Mucosa of stomach (tissue), 1 donor: ENCODE data around the gene CACNA1A.

ENCODE experiments used
- H3K27me3 ChIP-seq: one replicate; pipeline ENCODE4 v1.7.0; 2013; ENCODE audit warnings: mild to moderate bottlenecking, low read length; ENCODE audit not compliant: control insufficient read depth, insufficient read depth
- H3K36me3 ChIP-seq: one replicate; pipeline ENCODE4 v1.7.0; 2013; ENCODE audit warnings: low read length; ENCODE audit not compliant: control insufficient read depth, insufficient read depth
- H3K4me1 ChIP-seq: one replicate; pipeline ENCODE4 v1.7.0; 2013; ENCODE audit warnings: mild to moderate bottlenecking, low read length; ENCODE audit not compliant: control insufficient read depth, insufficient read depth
- H3K4me3 ChIP-seq: one replicate; pipeline ENCODE4 v1.7.0; 2013; ENCODE audit warnings: low read length
- H3K9ac ChIP-seq: one replicate; pipeline ENCODE4 v1.7.0; 2013; ENCODE audit warnings: mild to moderate bottlenecking, low read length, moderate library complexity
- H3K9me3 ChIP-seq: one replicate; pipeline ENCODE4 v1.7.0; 2013; ENCODE audit warnings: mild to moderate bottlenecking, low read length, moderate library complexity; ENCODE audit not compliant: control insufficient read depth
- donor health status: Pancreatic carcinoma.

The CACNA1A gene

GRCh38 chr19:13353625-13354024 is 152.7 kb downstream of the CACNA1A start:
- no peaks in the 10 kb centered on the region for H3K9me3 ChIP-seq
- no peak overlapping the region for H3K4me3 ChIP-seq
- H3K36me3 ChIP-seq = no peaks in the 10 kb centered on the region
- no peak overlapping the region for H3K9ac ChIP-seq
- H3K27me3 ChIP-seq = no peaks in the 10 kb centered on the region
- H3K4me1 ChIP-seq = no peaks in the 10 kb centered on the region

- no peaks in the 10 kb centered on the region for H3K4me1 ChIP-seq
- H3K4me3 ChIP-seq = no peak overlapping the region
- no peaks in the 10 kb centered on the region for H3K36me3 ChIP-seq
- H3K9me3 ChIP-seq = no peaks in the 10 kb centered on the region
- H3K27me3 ChIP-seq = no peaks in the 10 kb centered on the region
- H3K9ac ChIP-seq = no peak overlapping the region
These were observed 155.5 kb downstream of the CACNA1A start for GRCh38 chr19:13350759-13351158.

GRCh38 chr19:13350072-13350471 is 156.2 kb downstream of the CACNA1A start:
- Histone ChIP-seq H3K9ac (no peak overlapping the region), H3K4me3 (no peak overlapping the region), H3K27me3 (no peaks in the 10 kb centered on the region), H3K9me3 (no peaks in the 10 kb centered on the region), H3K36me3 (no peaks in the 10 kb centered on the region), H3K4me1 (no peaks in the 10 kb centered on the region)

- Histone ChIP-seq H3K9ac (no peak overlapping the region), H3K4me1 (no peaks in the 10 kb centered on the region), H3K36me3 (no peaks in the 10 kb centered on the region), H3K9me3 (no peaks in the 10 kb centered on the region), H3K27me3 (no peaks in the 10 kb centered on the region), H3K4me3 (no peak overlapping the region)
These were observed 158.9 kb downstream of the CACNA1A start for GRCh38 chr19:13347367-13347766.

GRCh38 chr19:13343514-13343913 is 162.8 kb downstream of the CACNA1A start:
- Histone ChIP-seq H3K9ac (no peak overlapping the region), H3K4me3 (no peak overlapping the region), H3K27me3 (no peaks in the 10 kb centered on the region)

GRCh38 chr19:13342672-13343071 is 163.6 kb downstream of the CACNA1A start:
- no peaks in the 10 kb centered on the region for H3K36me3 ChIP-seq
- no peaks in the 10 kb centered on the region for H3K27me3 ChIP-seq
- H3K4me1 ChIP-seq = no peaks in the 10 kb centered on the region
- H3K9ac ChIP-seq = no peak overlapping the region
- no peaks in the 10 kb centered on the region for H3K9me3 ChIP-seq
- no peak overlapping the region for H3K4me3 ChIP-seq

More at GRCh38 chr19:13343514-13343913, 162.8 kb downstream of the CACNA1A start:
- Histone ChIP-seq H3K36me3 (no peaks in the 10 kb centered on the region), H3K9me3 (no peaks in the 10 kb centered on the region), H3K4me1 (no peaks in the 10 kb centered on the region)

- Histone ChIP-seq H3K36me3 (no peaks in the 10 kb centered on the region), H3K4me1 (no peaks in the 10 kb centered on the region), H3K4me3 (no peak overlapping the region), H3K9ac (no peak overlapping the region), H3K9me3 (no peaks in the 10 kb centered on the region), H3K27me3 (no peaks in the 10 kb centered on the region)
These were observed 166.4 kb downstream of the CACNA1A start for GRCh38 chr19:13339869-13340268.

- Histone ChIP-seq H3K4me1 (no peaks in the 10 kb centered on the region), H3K9me3 (no peaks in the 10 kb centered on the region), H3K9ac (no peak overlapping the region), H3K4me3 (no peak overlapping the region), H3K36me3 (no peaks in the 10 kb centered on the region), H3K27me3 (no peaks in the 10 kb centered on the region)
These were observed 169.1 kb downstream of the CACNA1A start for GRCh38 chr19:13337181-13337580.

GRCh38 chr19:13334801-13335481 is 171.3 kb downstream of the CACNA1A start:
- no peak overlapping the region for H3K9ac ChIP-seq
- H3K4me1 ChIP-seq = no peaks in the 10 kb centered on the region
- H3K27me3 ChIP-seq = no peaks in the 10 kb centered on the region
- H3K36me3 ChIP-seq = no peaks in the 10 kb centered on the region
- H3K9me3 ChIP-seq = no peaks in the 10 kb centered on the region
- no peak overlapping the region for H3K4me3 ChIP-seq

GRCh38 chr19:13330285-13330684 is 176.0 kb downstream of the CACNA1A start:
- Histone ChIP-seq H3K4me3 (no peak overlapping the region), H3K36me3 (no peaks in the 10 kb centered on the region), H3K27me3 (no peaks in the 10 kb centered on the region), H3K9me3 (no peaks in the 10 kb centered on the region), H3K9ac (no peak overlapping the region), H3K4me1 (no peaks in the 10 kb centered on the region)

- Histone ChIP-seq H3K4me3 (no peak overlapping the region), H3K4me1 (no peaks in the 10 kb centered on the region), H3K36me3 (no peaks in the 10 kb centered on the region), H3K27me3 (no peaks in the 10 kb centered on the region), H3K9me3 (no peaks in the 10 kb centered on the region), H3K9ac (no peak overlapping the region)
These were observed 176.5 kb downstream of the CACNA1A start for GRCh38 chr19:13329766-13330165.

GRCh38 chr19:13328241-13328640 is 178.0 kb downstream of the CACNA1A start:
- no peak overlapping the region for H3K4me3 ChIP-seq
- no peaks in the 10 kb centered on the region for H3K4me1 ChIP-seq
- H3K9me3 ChIP-seq = no peaks in the 10 kb centered on the region
- no peaks in the 10 kb centered on the region for H3K36me3 ChIP-seq
- no peak overlapping the region for H3K9ac ChIP-seq
- no peaks in the 10 kb centered on the region for H3K27me3 ChIP-seq

GRCh38 chr19:13319526-13319925 is 186.8 kb downstream of the CACNA1A start:
- H3K4me1 ChIP-seq = no peaks in the 10 kb centered on the region
- no peaks in the 10 kb centered on the region for H3K9me3 ChIP-seq

More at GRCh38 chr19:13319526-13319925, 186.8 kb downstream of the CACNA1A start:
- H3K9ac ChIP-seq = no peak overlapping the region
- H3K36me3 ChIP-seq = no peaks in the 10 kb centered on the region
- H3K27me3 ChIP-seq = no peaks in the 10 kb centered on the region
- no peak overlapping the region for H3K4me3 ChIP-seq
